A673 (cell line): Measurements from ENCODE around the gene PALB2.

ENCODE experiments used
- EZH2 ChIP-seq: fragments of 200-600 bp; sonication (generic); IDR thresholded peaks from 2 replicates; pipeline ENCODE4 v1.6.1; 2017; ENCODE audit warnings: borderline replicate concordance, low read depth, mild to moderate bottlenecking, mixed read lengths, antibody characterized with exemption, low read length; ENCODE audit not compliant: poor library complexity, severe bottlenecking
- TF ChIP-seq, protein P1 (sequence below): fragments of 300-800, 200-600 bp; sonication (generic); conservative IDR thresholded peaks from 2 replicates; pipeline ENCODE4 v1.5.1; 2017; ENCODE audit warnings: low read depth, mild to moderate bottlenecking, antibody characterized with exemption, low read length, moderate library complexity, mixed read lengths

DNA sequence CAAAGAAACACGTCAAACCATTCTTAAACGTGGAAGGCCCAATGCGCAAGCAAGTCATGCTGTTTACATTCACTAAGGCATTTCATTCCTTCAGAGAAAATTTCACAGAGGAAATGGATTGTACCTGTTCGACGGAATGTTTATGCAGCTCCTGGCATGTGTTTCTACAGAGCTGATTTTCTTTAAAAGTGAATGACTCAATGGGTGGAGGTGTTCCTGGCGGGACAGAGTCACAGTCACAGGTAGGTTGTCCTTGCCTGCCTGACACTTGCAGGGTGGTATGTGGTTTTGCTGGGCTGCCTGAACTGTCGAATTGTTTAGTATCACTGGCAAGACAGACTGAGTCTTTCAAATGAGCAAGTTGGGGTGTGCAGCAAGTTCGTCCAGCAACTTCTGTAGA, 11.6 kb downstream of the PALB2 start:
- TF ChIP-seq, protein P1, sequence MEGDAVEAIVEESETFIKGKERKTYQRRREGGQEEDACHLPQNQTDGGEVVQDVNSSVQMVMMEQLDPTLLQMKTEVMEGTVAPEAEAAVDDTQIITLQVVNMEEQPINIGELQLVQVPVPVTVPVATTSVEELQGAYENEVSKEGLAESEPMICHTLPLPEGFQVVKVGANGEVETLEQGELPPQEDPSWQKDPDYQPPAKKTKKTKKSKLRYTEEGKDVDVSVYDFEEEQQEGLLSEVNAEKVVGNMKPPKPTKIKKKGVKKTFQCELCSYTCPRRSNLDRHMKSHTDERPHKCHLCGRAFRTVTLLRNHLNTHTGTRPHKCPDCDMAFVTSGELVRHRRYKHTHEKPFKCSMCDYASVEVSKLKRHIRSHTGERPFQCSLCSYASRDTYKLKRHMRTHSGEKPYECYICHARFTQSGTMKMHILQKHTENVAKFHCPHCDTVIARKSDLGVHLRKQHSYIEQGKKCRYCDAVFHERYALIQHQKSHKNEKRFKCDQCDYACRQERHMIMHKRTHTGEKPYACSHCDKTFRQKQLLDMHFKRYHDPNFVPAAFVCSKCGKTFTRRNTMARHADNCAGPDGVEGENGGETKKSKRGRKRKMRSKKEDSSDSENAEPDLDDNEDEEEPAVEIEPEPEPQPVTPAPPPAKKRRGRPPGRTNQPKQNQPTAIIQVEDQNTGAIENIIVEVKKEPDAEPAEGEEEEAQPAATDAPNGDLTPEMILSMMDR: no peak
- TF ChIP-seq EZH2: no peak
